Fibroblast of lung (primary cell): ENCODE results near the gene ECI1. TPM values are rescaled to one million over a fixed set of nuclear protein-coding genes. Genes with fewer than 3 reads are reported as not detected.
"Not testable (repeated sequence)": the region's sequence is repeated elsewhere in the genome, so short reads cannot be mapped to it uniquely, and the experiment has no call there.

Source experiments
- DNase-seq, 2 donors: peaks; one replicate each; pipeline versions ENCODE4 v3.0.0 to v3.0.0-alpha.2; 2010; ENCODE audit warnings: low read depth in 2 of 2
- H2AFZ ChIP-seq: 2 replicates; pipeline ENCODE4 v1.5.1; 2012; ENCODE audit warnings: low read length, control low read depth, inconsistent platforms
- H3K27ac ChIP-seq: 2 replicates; pipeline ENCODE4 v1.5.1; 2011; ENCODE audit warnings: low read length, control low read depth; ENCODE audit not compliant: insufficient read depth
- H3K27me3 ChIP-seq: 2 replicates; pipeline ENCODE4 v1.5.1; 2011; ENCODE audit warnings: mild to moderate bottlenecking, low read length; ENCODE audit not compliant: control insufficient read depth, insufficient read depth
- H3K36me3 ChIP-seq: 2 replicates; pipeline ENCODE4 v1.5.1; 2011; ENCODE audit warnings: low read length; ENCODE audit not compliant: control insufficient read depth, insufficient read depth
- H3K4me1 ChIP-seq: 2 replicates; pipeline ENCODE4 v1.5.1; 2011; ENCODE audit warnings: low read length; ENCODE audit not compliant: control insufficient read depth, insufficient read depth; ENCODE audit errors: extremely low read depth
- H3K4me2 ChIP-seq: 2 replicates; pipeline ENCODE4 v1.5.1; 2011; ENCODE audit warnings: low read length, control low read depth; ENCODE audit not compliant: insufficient read depth; ENCODE audit errors: extremely low read depth
- H3K4me3 ChIP-seq, 4 experiments: fragments of 200-600 bp in 1 of 4; sonication (generic) in 1 of 4; replicated peaks in 1 of 4; 2 replicates each; pipeline ENCODE4 v1.5.1; 2011 to 2016; ENCODE audit warnings: low read length in 4 of 4, low read depth in 3 of 4, mild to moderate bottlenecking in 3 of 4, control low read depth in 2 of 4, inconsistent platforms in 1 of 4, mixed read lengths in 1 of 4; ENCODE audit not compliant: insufficient read depth in 1 of 4; ENCODE audit errors: control extremely low read depth in 1 of 4
- H3K79me2 ChIP-seq: 2 replicates; pipeline ENCODE4 v1.5.1; 2012; ENCODE audit warnings: mild to moderate bottlenecking, low read length, inconsistent platforms; ENCODE audit not compliant: control insufficient read depth, insufficient read depth
- H3K9ac ChIP-seq: 2 replicates; pipeline ENCODE4 v1.5.1; 2011; ENCODE audit warnings: mild to moderate bottlenecking, low read length, control low read depth; ENCODE audit not compliant: insufficient read depth
- H3K9me3 ChIP-seq: 2 replicates; pipeline ENCODE4 v1.5.1; 2012; ENCODE audit warnings: low read depth, low read length; ENCODE audit not compliant: control insufficient read depth, insufficient read depth
- H4K20me1 ChIP-seq: 2 replicates; pipeline ENCODE4 v1.5.1; 2011; ENCODE audit warnings: low read length; ENCODE audit not compliant: control insufficient read depth, insufficient read depth; ENCODE audit errors: extremely low read depth
- EZH2 ChIP-seq: IDR thresholded peaks from 2 replicates; pipeline ENCODE4 v1.5.1; 2012; ENCODE audit warnings: low read length, control low read depth, mild to moderate bottlenecking; ENCODE audit errors: missing control alignments
- polyA plus RNA-seq, 2 donors: library from polyadenylated mRNA; depleted of rRNA in 1 of 2; stranded (reverse) in 1 of 2; unstranded in 1 of 2; fragments of >200 nt; gene quantifications; 2 replicates each; pipeline ENCODE4 v1.2.1, GENCODE V29; 2011 to 2012; ENCODE audit warnings: missing spikeins in 1 of 2
- total RNA-seq: library from RNA; depleted of rRNA; stranded (reverse); fragments of >200 nt; gene quantifications from 2 replicates; pipeline ENCODE4 v1.2.1, GENCODE V29; 2014
- TF ChIP-seq, protein P1 (sequence below), 2 donors: IDR thresholded peaks in 1 of 2; conservative IDR thresholded peaks in 1 of 2; 1 replicate in 1 of 2; 2 replicates in 1 of 2; pipeline ENCODE4 v1.5.1; 2011 to 2012; ENCODE audit warnings: low read length in 2 of 2, control low read depth in 1 of 2, inconsistent platforms in 1 of 2, low read depth in 1 of 2, mild to moderate bottlenecking in 1 of 2

ECI1 gene
- total and polyA plus RNA-seq, 2 donors (not counting 1 experiment from before 2014, with no cell fraction given): 18.8 to 35.8 TPM

DNA sequence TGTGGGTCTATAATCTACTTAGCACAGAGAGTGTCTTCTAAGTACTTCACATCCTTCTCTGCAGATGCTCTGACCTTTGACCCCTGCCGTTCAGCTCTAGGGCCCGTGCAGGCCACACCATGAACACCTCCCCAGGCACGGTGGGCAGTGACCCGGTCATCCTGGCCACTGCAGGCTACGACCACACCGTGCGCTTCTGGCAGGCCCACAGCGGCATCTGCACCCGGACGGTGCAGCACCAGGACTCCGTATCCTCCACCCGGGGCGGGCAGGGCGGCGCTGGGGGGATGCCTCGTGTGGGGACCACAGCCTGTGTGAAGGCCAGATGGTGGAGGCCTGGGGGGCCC is 45.4 kb downstream of the ECI1 start:
- peak overlapping the region; percentile 43 for H2AFZ ChIP-seq

DNA sequence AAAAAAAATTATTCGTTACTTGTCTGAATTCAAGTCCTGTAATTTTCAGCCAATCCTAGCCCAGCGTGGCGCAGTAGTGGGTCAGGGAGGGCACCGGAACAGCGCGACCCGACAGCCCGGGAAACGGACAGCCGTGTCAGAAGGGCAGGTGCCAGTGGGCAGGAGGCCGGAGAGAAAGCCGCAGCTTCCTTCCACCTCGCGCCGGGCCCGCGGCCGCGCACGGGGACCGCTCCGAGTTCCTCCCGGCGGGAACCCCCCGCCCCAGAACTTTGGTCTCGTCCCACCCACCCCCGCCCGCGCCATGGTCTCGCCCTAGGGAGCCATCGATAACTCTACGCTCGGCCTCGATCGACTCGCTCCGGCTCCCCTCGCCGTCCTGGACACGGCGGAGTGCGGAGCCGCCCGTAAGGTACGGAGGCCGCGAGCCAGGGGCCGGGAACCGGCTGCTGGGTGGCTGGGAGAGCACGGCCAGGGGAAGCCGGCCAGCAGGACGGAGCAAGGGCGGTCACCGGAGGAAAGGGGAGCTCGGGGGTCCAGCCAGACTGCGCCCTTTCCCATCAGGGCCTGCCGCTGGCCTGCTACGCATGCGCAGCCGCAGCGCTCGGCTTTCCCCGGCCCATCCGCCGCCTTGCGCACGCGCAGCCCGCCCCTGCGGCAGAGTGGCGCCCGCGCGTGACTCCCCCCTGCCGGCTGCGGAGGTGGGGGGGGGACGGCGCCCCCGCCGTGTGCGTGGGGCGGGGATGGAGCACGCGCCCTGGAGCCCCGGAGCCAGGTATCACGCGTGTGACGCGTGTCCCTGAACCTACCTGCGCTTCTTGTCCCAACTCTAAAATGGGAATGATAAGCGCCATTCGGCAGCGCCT is 46.1 kb downstream of the ECI1 start, which contains the start of gene MLST8:
TSS of gene MLST8 (plus strand) at position 351 of the 863 bp plus-strand sequence. CDS start 632 bp downstream, outside the sequence.
- H3K36me3 ChIP-seq: peaks cover 25% of the 10 kb centered on the region
- no peaks in the 10 kb centered on the region for H3K9me3 ChIP-seq
- peak within 1 kb of the TSS; percentile 94 for H3K9ac ChIP-seq
- H4K20me1 ChIP-seq: no peaks in the 10 kb centered on the region
- H2AFZ ChIP-seq: peak within 1 kb of the TSS; percentile 80
- peak; percentile 79 to 88 for DNase-seq
- peak within 1 kb of the TSS; percentile 92 for H3K4me2 ChIP-seq
- H3K27ac ChIP-seq: peak within 1 kb of the TSS; percentile 84
- peak within 1 kb of the TSS; percentile 62 to 83 (median 75) for H3K4me3 ChIP-seq
- H3K4me1 ChIP-seq: peaks cover 2% of the 10 kb centered on the region
- peaks cover 7% of the 10 kb centered on the region for H3K79me2 ChIP-seq
- H3K27me3 ChIP-seq: peaks cover under 1% of the 10 kb centered on the region
- TF ChIP-seq, protein P1, sequence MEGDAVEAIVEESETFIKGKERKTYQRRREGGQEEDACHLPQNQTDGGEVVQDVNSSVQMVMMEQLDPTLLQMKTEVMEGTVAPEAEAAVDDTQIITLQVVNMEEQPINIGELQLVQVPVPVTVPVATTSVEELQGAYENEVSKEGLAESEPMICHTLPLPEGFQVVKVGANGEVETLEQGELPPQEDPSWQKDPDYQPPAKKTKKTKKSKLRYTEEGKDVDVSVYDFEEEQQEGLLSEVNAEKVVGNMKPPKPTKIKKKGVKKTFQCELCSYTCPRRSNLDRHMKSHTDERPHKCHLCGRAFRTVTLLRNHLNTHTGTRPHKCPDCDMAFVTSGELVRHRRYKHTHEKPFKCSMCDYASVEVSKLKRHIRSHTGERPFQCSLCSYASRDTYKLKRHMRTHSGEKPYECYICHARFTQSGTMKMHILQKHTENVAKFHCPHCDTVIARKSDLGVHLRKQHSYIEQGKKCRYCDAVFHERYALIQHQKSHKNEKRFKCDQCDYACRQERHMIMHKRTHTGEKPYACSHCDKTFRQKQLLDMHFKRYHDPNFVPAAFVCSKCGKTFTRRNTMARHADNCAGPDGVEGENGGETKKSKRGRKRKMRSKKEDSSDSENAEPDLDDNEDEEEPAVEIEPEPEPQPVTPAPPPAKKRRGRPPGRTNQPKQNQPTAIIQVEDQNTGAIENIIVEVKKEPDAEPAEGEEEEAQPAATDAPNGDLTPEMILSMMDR (conservative IDR thresholded peaks at IDR 0.05 in 1 of 2, IDR thresholded peaks at IDR 0.05 in 1 of 2; ENCODE audit: low read depth in 1 of 2, low read length in 2 of 2): no peak
- TF ChIP-seq EZH2: no peak

More for the DNA sequence above, 45.4 kb downstream of the ECI1 start:
- Histone ChIP-seq H3K4me1 (peaks cover 2% of the 10 kb centered on the region), H4K20me1 (no peaks in the 10 kb centered on the region), H3K9me3 (no peaks in the 10 kb centered on the region), H3K27me3 (no peaks in the 10 kb centered on the region), H3K79me2 (peaks cover 7% of the 10 kb centered on the region), H3K9ac (peak overlapping the region; percentile 94), H3K27ac (peak overlapping the region; percentile 84), H3K4me3 (peak overlapping the region; percentile 62 to 83 (median 75)), H3K4me2 (peak overlapping the region; percentile 92), H3K36me3 (peaks cover 25% of the 10 kb centered on the region)
- TF ChIP-seq, protein P1 (conservative IDR thresholded peaks at IDR 0.05 in 1 of 2, IDR thresholded peaks at IDR 0.05 in 1 of 2; ENCODE audit: low read depth in 1 of 2, low read length in 2 of 2): no peak
- no peak for TF ChIP-seq EZH2
- no peak for DNase-seq

DNA sequence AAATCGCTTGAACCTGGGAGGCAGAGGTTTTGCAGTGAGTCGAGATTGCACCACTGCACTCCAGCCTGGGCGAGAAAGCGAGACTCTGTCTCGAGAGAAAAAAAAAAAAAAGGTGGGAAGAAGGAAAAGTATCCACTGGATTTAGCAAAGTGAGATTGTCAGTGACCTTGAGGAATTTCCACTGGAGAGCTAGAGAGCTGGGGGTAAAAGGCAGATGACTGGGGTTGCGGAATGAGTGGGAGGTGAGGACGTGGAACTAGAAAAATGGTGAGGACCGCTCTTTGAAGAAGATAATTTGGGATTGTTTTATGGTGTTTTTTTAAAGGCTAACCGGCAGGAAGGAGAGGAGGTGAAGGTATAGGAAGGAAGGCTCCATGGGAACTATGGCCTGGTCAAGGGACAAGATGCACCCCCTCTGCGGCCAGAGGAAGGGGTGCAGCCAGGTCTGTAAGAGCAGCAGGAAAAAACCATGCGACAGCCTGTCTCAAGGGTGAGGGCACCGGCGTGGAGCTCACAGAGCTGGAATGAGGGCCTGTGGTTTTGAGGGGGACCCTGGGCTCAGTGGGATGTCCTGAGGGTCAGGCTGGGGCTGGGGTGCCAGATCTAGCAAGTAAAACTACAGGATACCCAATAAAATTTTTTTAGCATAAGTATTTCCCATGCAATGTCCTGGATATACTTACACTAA is 46.8 kb downstream of the ECI1 start:
- peaks cover 7% of the 10 kb centered on the region for H3K79me2 ChIP-seq
- H3K9ac ChIP-seq: peak overlapping the region; percentile 94
- H3K9me3 ChIP-seq: no peaks in the 10 kb centered on the region
- TF ChIP-seq EZH2: no peak
- TF ChIP-seq, protein P1 (conservative IDR thresholded peaks at IDR 0.05 in 1 of 2, IDR thresholded peaks at IDR 0.05 in 1 of 2; ENCODE audit: low read depth in 1 of 2, low read length in 2 of 2): no peak
- H3K27ac ChIP-seq: peak overlapping the region; percentile 84
- H3K27me3 ChIP-seq: peaks cover 7% of the 10 kb centered on the region
- peak overlapping the region; percentile 53 for H2AFZ ChIP-seq
- DNase-seq: no peak
- H3K4me1 ChIP-seq: peaks cover 2% of the 10 kb centered on the region
- H3K4me2 ChIP-seq: peak overlapping the region; percentile 77
- no peaks in the 10 kb centered on the region for H4K20me1 ChIP-seq
- peak overlapping the region; percentile 62 to 78 (median 69) for H3K4me3 ChIP-seq
- H3K36me3 ChIP-seq: peaks cover 20% of the 10 kb centered on the region

DNA sequence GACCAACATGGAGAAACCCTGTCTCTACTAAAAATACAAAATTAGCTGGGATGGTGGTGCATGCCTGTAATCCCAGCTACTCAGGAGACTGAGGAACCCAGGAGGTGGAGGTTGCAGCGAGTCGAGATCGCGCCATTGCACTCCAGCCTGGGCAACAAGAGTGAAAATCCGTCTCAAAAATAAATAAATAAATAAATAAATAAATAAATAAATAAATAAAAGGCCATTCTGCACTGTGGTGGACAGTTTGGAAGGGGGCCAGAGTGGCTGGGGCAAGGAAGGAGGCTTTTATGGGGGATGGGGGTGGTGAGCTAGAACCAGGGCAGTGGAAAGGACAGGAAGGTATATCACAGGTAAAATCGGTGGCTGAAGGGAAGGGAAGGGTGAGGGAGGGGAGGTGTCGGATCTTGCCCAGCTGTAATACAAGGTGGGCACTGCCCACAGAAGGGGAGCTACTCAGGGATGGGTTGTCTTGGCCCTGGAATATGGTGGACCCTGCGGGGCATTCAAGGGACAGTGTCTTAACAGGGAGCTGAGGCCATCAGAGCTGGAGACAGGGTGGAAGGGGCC is 48.2 kb downstream of the ECI1 start:
- DNase-seq: not testable (repeated sequence)

More for the DNA sequence above, 48.2 kb downstream of the ECI1 start:
- not testable (repeated sequence) for H3K9me3 ChIP-seq, H3K27ac ChIP-seq, H3K9ac ChIP-seq, H2AFZ ChIP-seq, H3K4me1 ChIP-seq, H3K4me2 ChIP-seq, H4K20me1 ChIP-seq, H3K4me3 ChIP-seq, H3K79me2 ChIP-seq
- H3K27me3 ChIP-seq: peaks cover 18% of the 10 kb centered on the region
- peaks cover 12% of the 10 kb centered on the region for H3K36me3 ChIP-seq
